ENCODE results near the gene CD79B.
"Not testable (repeated sequence)": the region's sequence is repeated elsewhere in the genome, so short reads cannot be mapped to it uniquely, and the experiment has no call there.

GRCh38 chr17:63915753-63916152 lies 16.4 kb downstream of the CD79B start:
- not testable (repeated sequence) for TF ChIP-seq CTCF (IDR thresholded peaks at IDR 0.05; ENCODE audit: poor library complexity, severe bottlenecking); RAD21 (conservative IDR thresholded peaks at IDR 0.05); EP300 (conservative IDR thresholded peaks at IDR 0.05; ENCODE audit: poor library complexity, severe bottlenecking); MXI1 (conservative IDR thresholded peaks at IDR 0.05; ENCODE audit: poor library complexity, severe bottlenecking); TAF1 (IDR thresholded peaks at IDR 0.05; ENCODE audit: low read depth); SMC3 (conservative IDR thresholded peaks at IDR 0.05; ENCODE audit: poor library complexity)

All from neural cell (in vitro differentiated cells).